IPS-NIHi7 (cell line): ENCODE data around the gene ITK.

Experiments
- DNase-seq: peaks from one replicate; pipeline ENCODE4 v3.0.0; 2012; ENCODE audit warnings: mixed read lengths; ENCODE audit errors: extremely low spot score

The ITK gene

GRCh38 chr5:157245886-157246285 is 65.2 kb downstream of the ITK start:
- DNase-seq: no peak

GRCh38 chr5:157247267-157247666 is 66.6 kb downstream of the ITK start:
- DNase-seq: no peak

GRCh38 chr5:157248821-157249470 is 68.3 kb downstream of the ITK start:
- DNase-seq: no peak

GRCh38 chr5:157252711-157253465 is 72.2 kb downstream of the ITK start:
- no peak for DNase-seq

GRCh38 chr5:157253547-157253946 is 72.9 kb downstream of the ITK start:
- DNase-seq: peak; percentile 82

GRCh38 chr5:157258450-157258849 is 77.8 kb downstream of the ITK start:
- no peak for DNase-seq

- DNase-seq: no peak
Measured at GRCh38 chr5:157259699-157260098, 79.1 kb downstream of the ITK start.

GRCh38 chr5:157263496-157264090 is 83.0 kb downstream of the ITK start:
- no peak for DNase-seq

GRCh38 chr5:157265714-157266285 is 85.2 kb downstream of the ITK start, which contains the start of gene CYFIP2:
CYFIP2 (plus strand) TSS chr5:157266123; CDS start chr5:157285362, 19,239 bp downstream.
- DNase-seq: peak; percentile 90

GRCh38 chr5:157266286-157267007 is 85.8 kb downstream of the ITK start:
- DNase-seq: peak; percentile 57

GRCh38 chr5:157267025-157267424 is 86.4 kb downstream of the ITK start:
- no peak for DNase-seq

- DNase-seq: no peak
Measured at GRCh38 chr5:157267761-157268480, 87.3 kb downstream of the ITK start.

GRCh38 chr5:157269165-157269671 is 88.6 kb downstream of the ITK start:
- peak; percentile 66 for DNase-seq

- DNase-seq: no peak
Measured at GRCh38 chr5:157269761-157270272, 89.2 kb downstream of the ITK start.

- DNase-seq: no peak
Measured at GRCh38 chr5:157270771-157271170, 90.1 kb downstream of the ITK start.

GRCh38 chr5:157271740-157272271 is 91.2 kb downstream of the ITK start:
- DNase-seq: no peak

- no peak for DNase-seq
Measured at GRCh38 chr5:157273131-157273556, 92.5 kb downstream of the ITK start.

GRCh38 chr5:157275403-157275802 is 94.8 kb downstream of the ITK start:
- no peak for DNase-seq

- no peak for DNase-seq
Measured at GRCh38 chr5:157278319-157279037, 97.8 kb downstream of the ITK start.
